ENCODE data around the gene WBP1.
"Not testable (repeated sequence)": the region's sequence is repeated elsewhere in the genome, so short reads cannot be mapped to it uniquely, and the experiment has no call there.

WBP1 gene

DNA sequence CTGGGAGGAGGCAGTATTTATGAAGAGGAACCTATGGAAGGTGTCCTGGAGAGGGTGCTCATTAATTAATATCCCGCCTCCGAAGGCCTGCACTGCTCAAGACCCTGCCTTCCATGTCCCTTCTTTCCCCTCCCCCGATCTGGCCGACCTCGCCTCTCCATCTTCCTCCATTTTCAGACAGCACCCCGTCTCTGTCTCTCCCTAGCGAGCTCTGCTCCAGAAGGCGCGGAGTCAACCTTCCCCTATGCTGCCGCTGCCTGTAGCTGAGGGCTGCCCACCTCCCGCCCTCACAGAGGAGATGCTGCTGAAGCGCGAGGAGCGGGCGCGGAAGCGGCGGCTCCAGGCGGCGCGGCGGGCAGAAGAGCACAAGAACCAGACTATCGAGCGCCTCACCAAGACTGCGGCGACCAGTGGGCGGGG is 1.1 kb upstream of the WBP1 start:
- no peak for DNase-seq

DNA sequence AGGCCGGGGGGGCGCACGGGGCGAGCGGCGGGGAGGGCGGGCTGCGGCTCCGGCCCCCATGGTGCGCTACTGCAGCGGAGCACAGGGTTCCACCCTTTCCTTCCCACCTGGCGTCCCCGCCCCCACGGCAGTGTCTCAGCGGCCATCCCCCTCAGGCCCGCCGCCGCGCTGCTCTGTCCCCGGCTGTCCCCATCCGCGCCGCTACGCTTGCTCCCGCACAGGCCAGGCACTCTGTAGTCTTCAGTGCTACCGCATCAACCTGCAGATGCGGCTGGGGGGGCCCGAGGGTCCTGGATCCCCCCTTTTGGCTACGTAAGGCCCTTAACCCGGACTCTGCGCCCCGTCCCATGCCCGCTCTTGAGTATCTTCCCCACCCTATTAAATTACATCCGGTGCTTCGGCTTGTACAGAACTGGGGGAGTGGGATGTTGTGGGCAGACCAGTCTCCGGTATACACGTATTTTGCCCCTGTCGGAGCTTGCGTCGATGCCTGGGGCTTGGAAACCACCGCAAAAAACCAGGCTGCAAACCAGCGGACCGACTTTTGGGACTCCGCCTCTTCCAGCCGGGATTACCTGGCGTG is 598 bp upstream of the WBP1 start:
- peak; percentile 53 to 71 for DNase-seq

DNA sequence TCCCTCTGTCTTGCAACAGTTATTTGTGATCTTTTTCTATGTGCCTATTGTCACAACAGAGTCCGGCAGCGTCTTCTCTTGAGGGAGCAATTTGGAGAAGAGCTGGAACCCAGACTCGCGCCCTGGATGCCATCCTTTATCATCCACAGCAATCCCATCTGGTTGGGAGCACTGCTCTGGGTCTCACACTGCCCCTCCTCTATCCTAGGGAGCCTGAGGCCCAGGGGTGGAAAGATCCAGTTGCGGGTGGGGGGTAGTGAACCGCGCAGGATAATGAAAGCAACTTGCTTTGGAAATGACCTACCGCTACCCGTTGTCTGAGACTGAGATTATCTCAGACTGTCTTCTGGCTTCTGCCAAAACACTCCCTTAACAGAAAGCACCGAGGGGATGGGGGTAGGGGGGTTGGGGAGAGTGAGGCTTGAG is 713 bp downstream of the WBP1 start:
- DNase-seq, result no peak

DNA sequence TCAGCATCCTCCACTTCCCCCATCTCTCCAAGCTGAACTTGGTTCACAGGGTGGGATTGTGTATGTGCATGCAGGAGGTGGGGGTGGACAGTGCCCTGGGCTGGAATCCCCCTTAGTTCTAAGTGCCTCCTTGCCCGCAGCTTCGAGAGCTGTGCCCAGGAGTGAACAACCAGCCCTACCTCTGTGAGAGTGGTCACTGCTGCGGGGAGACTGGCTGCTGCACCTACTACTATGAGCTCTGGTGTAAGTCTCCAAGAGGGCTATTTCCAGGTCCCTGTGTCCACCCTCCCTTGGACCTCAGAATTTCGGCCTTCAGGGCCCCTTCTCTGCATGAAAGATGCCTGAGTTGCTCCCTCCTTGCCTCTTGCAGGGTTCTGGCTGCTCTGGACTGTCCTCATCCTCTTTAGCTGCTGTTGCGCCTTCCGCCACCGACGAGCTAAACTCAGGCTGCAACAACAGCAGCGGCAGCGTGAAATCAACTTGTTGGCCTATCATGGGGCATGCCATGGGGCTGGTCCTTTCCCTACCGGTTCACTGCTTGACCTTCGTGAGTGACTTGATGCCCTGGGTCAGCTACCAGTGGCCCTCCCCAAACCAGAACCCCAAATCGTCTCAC is 1.4 kb downstream of the WBP1 start:
- DNase-seq, result not testable (repeated sequence)

DNA sequence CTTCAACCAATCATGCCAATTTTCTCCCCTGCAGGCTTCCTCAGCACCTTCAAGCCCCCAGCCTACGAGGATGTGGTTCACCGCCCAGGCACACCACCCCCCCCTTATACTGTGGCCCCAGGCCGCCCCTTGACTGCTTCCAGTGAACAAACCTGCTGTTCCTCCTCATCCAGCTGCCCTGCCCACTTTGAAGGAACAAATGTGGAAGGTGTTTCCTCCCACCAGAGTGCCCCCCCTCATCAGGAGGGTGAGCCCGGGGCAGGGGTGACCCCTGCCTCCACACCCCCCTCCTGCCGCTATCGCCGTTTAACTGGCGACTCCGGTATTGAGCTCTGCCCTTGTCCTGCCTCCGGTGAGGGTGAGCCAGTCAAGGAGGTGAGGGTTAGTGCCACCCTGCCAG is 1.9 kb downstream of the WBP1 start:
- not testable (repeated sequence) for DNase-seq

DNA sequence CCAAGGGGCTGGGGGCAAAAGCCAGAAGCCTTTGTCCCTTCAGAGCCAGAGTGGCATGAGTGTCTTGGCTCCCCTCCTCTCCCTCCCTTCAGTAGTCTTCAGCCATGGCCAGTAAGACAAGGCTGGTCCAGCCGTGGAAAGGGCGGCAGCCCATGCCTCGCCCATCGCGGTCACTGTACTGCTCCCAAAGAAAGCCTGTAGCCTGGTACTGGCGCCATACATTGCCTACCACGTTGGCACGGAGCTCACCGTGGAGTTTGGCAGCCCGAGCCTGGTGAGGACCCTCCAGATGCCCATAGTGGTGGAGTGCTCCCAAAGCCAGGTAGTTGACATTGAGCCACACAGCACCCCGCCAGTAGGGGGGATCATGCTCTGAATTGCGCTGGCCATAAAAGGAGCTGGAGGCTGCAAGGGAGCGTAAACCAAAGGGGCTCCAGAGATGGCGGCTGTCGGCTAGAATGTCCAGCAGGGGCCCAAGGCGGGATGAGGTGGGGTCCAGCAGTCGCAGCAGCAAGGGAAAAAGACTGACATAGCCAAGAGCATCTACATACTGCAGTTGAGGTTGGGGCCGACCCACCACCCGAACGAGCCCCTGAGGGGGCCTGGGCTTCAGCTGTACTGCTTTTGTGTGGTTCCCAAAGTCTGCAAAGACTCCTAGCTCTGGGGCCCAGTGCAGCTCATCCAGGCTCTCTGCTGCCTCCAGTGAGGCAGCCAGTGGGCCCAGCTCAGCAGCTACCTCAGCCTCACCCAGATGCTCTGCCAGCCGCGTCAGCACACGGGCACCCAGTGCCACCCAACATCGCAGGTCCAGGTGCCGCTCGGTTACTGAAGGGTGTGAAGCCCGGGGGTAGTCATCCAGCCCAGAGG is 3.2 kb downstream of the WBP1 start:
- no peak for DNase-seq

DNA sequence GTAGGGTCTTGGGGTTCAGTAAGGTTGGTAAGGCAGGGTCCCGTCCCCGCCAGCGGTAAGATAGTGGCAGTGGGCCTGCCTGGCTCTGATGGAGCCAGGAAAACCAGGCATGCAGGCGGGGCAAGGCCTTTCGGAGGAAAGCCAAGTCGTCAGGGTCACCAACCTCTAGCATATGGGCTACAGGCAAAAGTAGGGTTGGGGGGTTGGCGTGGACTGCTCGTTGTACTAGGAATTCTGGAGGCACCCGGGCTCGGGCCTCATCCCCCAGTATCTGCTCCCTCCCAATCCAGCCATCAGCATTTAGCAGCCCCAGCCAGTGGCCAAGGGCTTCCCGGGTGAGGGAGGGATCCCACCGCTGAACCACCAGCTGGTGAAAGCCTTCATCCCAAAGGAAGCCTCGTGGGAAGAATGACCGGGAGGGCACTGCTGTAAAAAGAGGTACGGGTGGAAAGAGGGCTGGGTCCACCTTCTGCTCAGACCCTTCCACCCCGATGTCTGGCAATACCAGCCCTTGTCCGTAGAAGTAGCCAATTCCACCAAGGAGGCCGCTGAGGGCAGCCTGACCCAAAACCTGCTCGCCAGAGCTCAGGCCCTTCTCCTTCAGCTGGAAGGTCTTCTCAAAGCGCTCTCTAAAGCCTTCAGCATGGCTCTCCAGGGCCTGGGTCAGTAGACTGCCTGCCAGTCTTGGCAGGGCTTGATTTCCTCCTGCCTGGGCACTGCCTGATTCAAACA is 4.0 kb downstream of the WBP1 start:
- DNase-seq, result no peak

DNA sequence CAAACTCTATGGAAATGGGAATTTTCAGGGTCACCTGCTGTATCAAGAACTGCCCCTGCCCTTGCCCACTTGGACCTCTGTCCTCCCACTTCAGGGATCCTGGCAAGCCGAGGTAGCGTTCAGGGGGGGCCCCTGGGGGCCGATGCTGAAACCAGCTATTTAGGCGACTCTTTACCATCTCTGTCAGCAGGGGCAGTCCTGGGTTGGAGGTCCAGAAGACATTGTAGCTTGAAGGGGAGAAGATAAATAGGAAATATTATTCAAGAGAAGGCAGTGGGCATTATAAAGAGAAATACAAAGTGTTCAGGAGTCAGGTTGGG is 4.5 kb downstream of the WBP1 start:
- DNase-seq, result no peak

DNA sequence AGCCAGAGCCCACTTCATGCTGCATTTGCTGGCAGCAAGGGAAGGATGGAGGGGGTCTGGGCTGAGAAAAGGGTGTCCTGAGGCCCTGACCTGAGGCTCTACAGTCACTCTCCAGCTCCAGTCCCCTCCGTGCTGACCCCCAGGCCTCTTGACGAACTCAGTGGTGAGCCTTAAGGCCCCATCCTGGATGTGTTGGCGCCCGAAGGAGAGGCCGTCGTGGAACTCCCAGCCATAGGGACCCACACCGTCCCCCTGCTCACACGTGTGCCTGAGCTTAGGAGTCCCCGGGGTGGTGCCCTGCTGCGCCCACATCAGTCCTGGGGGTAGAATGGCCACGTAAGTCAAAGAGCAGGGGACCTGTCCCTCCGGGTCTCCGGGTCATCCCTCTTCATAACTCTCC is 6.2 kb downstream of the WBP1 start:
- no peak for DNase-seq

DNA sequence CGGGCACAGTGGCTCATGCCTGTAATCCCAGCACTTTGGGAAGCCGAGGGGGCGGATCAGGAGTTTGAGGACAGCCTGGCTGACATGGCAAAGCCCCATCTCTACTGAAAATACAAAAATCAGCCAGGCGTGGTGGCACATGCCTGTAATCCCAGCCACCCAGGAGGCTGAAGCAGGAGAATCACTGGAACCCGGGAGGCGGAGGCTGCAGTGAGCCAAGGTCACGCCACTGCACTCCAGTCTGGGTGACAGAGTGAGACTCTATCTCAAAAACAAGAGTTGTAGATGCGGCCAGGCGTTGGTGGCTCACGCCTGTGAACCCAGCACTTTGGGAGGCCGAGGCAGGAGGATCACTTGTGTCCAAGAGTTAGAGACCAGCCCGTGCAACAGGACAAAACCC is 12.5 kb downstream of the WBP1 start:
- DNase-seq, result not testable (repeated sequence)

DNA sequence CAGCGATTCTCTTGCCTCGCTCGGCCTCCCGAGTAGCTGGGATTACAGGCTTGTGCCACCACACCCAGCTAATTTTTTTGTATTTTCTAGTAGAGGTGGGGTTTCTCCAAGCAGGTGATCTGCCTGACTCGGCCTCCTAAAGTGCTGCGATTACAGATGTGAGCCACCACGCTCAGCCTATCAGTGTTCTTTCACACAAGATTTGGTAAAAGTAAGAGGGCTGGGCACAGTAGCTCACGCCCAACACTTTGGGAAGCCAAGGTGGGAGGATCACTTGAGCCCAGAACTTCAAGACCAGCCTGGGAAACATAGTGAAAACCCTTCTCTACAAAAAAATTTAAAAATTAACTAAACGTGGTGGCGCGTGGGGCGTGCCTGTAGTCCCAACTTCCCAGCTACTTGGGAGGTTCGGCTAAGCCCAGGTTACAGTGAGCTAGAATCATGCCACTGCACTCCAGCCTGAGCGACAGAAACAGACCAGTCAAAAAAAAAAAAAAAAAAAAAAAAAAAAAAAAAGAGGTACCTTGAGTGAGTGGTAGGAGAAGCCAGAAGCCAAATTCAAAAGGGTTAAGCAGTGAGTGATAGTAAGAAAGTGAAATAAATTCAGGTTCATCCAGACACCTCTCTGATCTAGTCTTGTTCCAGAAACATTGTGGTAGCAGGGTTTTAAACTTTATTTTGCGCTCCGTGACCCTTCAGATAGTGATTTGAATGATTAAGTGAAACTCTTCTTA is 13.3 kb downstream of the WBP1 start:
- no peak for DNase-seq

DNA sequence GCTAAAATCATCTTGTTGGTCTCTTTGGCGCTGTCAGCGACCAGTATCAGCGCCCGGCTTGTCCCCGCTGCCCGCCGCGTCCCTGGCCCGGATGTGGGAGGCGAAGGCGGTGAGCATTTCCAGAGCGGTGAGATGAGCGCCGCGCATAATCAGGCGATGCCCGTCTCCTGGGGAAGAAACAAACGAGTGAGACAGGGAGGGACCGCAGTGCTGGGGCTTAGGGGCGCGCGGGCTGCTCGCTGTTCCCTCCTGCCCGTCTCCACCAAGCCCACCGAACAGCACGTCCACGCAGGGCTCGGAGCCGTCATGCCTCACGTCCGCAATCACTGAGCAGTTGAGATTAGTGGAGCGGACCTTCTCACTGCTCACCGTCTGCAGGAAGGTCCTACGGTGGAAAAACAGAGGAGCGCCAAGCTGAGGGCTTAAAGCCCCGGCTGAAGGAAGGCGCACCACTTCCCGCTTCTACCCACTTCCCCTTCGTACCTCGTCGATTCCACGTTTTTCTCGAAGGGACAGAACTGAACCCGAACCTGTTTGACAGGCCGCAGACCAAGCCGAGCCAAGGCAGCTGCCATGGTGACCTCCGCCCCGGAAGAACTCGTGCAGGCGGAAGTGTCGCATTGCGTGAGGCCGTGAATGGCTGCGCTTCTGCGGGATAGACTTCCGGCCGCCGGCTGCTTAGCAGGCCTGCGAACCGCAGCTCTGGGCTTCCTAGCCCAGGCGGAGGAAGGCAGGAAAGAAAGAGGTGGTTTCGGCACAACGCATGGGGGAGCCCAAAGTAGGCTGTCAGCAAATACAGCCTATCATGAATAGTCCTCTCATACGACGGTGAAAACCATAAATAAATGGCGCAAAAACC is 14.1 kb downstream of the WBP1 start, which contains the start of gene MRPL53:
TSS of gene MRPL53 (minus strand) at position 595 of the 859 bp plus-strand sequence. CDS start at position 575, 20 bp downstream.
- peak; percentile 56 to 68 for DNase-seq

DNA sequence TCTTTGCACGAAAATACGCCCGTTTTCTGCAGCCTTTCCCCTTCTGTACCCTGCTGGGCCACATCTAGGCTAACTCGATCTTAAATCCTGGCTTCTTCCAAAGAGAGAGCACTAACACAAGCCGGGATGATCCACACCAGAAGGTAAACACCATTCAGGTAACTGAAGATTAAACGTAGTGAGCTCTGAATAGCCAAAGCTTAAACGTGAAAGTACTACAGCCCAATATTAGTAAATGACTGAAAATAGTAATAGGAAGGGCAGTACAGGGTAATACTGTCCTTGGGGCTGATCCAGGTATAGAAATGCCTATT is 14.7 kb downstream of the WBP1 start:
- no peak for DNase-seq

DNA sequence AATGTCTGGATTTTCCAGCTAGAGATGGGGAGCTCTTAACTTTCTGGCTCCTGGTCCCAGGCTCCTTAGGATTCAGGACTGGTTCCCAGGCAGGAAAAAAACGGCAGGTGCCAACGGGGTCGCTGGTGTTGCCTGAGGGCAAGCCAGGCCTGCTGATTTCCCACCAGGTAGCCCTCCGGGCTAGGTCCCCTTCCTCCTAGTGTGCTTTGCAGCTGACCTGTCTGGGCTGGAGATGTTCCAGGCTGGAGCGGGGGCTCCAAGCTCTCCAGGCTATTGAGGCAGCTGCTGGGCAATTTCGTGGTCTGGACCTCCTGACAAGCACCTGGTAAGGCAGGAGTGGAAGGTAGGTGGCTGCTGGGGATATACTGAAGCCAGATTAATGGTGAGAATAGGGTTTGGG is 16.2 kb downstream of the WBP1 start:
- DNase-seq, result no peak

DNA sequence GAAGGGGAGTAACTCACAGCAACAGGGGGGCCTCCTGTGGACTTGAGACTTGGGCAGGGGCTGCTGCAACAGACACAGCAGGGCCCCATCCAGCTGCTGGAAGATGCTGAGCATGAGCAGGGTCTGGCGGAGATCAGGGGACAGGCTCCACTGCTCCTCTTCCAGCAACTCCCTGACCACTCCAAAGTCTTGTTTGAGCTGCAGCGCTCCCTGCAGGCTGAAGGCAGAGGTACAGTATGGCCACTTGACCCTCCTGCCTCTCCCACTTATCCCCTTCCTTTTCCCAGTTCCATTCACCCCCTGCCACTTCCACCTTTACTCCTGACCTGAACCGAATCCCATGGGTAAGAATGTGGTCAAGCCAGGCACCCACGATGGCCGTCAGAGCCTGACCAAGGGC is 16.7 kb downstream of the WBP1 start:
- no peak for DNase-seq

DNA sequence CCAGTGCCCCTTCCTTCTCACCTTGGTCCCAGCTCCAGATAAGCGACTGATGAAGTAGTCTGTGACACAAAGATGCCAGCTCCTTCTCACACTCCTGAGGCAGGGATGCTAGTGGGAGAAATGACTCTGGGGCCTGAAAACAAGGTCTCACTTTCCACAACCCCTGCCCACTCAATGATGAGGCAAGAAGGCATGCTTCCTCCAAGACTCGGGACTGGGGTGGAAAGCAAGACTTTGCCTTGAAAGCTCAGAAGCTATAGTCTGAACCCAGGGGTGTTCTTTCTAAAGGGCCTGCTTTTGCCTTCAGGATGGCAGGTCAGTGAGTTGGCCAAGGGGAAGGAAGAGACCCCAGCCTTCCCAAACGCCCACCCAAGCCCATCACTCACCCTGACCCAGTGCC is 23.2 kb downstream of the WBP1 start:
- DNase-seq, result no peak

DNA sequence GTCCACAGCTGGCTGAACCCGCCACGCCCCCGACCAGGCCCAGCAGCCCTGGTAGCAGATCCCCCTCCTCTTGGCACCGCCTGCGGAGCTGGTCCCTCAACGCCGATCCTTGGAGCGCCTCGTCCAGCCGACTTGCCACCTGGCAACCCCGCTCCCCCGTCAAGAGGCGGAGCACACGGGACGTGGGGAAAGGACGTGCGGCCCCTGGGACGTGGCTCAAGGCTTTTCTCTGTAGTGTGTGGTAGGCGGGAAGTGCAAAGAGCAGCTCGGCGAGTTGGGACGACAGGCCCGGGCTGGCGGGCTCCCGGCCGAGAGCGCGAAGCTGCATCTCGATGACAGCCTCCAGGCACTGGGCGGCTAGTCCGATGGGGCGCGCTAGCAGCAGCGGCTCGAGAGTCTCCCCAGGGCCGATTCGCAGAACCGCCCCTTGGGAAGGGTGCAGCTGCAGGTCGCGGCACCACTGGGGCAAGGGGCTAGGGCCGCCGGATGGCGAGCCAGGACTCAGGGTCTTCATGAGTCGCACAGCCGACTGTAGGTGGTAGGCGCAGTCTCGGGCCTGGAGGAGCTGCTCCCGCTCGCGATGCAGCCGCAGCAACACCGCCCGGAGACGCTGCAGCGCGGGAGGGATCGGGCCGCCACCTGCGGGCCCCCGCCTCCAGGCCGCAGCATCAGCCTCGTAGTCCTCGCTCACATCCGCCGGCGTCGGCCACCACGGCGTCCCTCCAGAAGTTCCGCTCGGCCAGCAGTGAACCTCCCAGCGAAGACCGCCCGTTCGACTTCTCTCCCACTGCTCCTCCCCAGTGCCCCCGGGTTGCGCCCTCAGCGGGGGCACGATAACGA is 23.9 kb downstream of the WBP1 start:
- DNase-seq, result no peak

DNA sequence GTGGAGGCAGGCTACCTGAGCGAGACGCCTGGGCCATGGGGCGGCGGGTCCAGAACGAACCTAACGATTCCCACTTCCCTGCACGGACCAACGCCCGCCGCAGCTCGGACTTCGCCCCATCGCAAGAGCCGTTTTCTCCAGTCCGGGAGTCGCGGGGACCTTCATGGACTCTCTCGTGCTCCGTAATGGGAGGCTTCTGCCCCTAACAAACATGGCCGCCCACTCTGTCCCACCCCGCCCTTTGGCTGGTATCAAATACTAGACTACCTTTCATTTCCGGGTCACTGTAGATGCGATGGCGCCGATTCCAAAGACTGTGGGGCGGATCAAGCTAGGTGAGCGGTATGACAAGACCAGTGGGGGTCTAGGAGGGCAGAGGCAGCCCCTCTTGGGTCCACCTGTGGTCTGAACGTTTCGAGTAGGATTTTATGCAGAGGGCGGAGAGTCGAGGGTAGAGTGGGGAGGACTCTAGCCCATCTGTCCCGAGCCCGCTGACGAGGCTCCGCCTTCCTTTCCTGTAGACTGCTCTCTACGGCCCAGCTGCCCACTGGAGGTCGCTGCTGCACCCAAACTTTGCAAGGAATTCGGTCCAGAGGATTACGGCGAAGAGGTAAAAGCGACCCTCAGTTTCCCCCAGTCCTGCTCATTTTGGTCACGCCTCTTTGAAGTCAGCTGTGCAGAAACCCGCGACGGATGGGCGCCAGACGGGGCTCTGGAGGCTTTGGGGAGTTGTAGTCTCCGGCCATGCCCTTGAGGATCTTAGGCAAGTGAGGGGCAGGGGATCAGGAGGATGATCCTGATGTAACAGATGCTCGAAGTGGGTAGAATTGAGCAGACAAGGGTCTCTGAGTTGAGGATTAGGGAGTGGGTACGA is 24.8 kb downstream of the WBP1 start, which contains the start of the genes CCDC142 and TTC31:
TSS of gene CCDC142 (minus strand) at position 198 of the 874 bp plus-strand sequence. CDS start at position 37, 161 bp downstream.
TSS of gene TTC31 (plus strand) at position 281 of the 874 bp plus-strand sequence. CDS start at position 296, 15 bp downstream.
- DNase-seq, result peak; percentile 73 to 91

DNA sequence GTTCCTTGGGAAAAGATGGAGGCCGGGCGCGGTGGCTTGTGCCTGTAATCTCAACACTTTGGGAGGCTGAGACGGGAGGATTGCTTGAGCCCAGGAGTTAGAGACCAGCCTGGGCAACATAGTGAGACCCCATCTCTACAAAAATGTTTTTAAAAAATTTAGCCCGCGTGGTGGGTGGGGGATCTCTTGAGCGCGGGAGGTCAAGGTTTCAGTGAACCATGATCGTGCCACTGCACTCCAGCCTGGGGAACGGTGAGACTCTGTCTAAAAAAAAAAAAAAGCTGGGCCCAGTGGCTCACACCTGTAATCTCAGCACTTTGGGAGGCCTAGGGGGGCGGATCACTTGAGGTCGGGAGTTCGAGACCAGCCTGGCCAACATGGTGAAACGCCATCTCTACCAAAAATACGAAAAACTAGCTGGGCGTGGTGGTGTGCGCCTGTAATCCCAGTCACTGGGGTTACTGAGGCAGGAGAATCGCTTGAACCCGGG is 25.5 kb downstream of the WBP1 start:
- not testable (repeated sequence) for DNase-seq
